SU-DHL-6 (cell line): ENCODE results near the gene TBC1D32.
"Not testable (repeated sequence)": the region's sequence is repeated elsewhere in the genome, so short reads cannot be mapped to it uniquely, and the experiment has no call there.

Source experiments
- H2AFZ ChIP-seq: fragments of 200-600 bp; sonication (generic); 2 replicates; pipeline ENCODE4 v1.6.1; 2014; ENCODE audit warnings: low read depth, mild to moderate bottlenecking, moderate library complexity, mixed read lengths, antibody characterized with exemption, low read length; ENCODE audit not compliant: severe bottlenecking
- H3F3A ChIP-seq: fragments of 200-600 bp; shearing (Covaris generic); 2 replicates; pipeline ENCODE4 v1.6.0; 2016; ENCODE audit warnings: antibody characterized with exemption, mild to moderate bottlenecking; ENCODE audit not compliant: insufficient read depth
- H3K27ac ChIP-seq: fragments of 200-600 bp; sonication (generic); 2 replicates; pipeline ENCODE4 v1.5.1; 2016; ENCODE audit warnings: low read depth, mild to moderate bottlenecking, low read length, moderate library complexity, mixed read lengths
- H3K27me3 ChIP-seq: fragments of 200-600 bp; sonication (generic), shearing (Covaris generic); 2 replicates; pipeline ENCODE4 v1.6.0; 2014; ENCODE audit warnings: mild to moderate bottlenecking, low read length
- H3K36me3 ChIP-seq: fragments of 200-600 bp; sonication (generic); 2 replicates; pipeline ENCODE4 v1.6.1; 2014; ENCODE audit warnings: mild to moderate bottlenecking, low read length, mixed read lengths
- H3K4me2 ChIP-seq: fragments of 300-600, 200-600 bp; shearing (Covaris generic), sonication (generic); 2 replicates; pipeline ENCODE4 v1.6.0; 2014; ENCODE audit warnings: low read length, low read depth, mild to moderate bottlenecking; ENCODE audit not compliant: poor library complexity, severe bottlenecking
- H3K4me3 ChIP-seq: fragments of 200-600 bp; sonication (generic); 2 replicates; pipeline ENCODE4 v1.5.1; 2014; ENCODE audit warnings: antibody characterized with exemption, low read length, mild to moderate bottlenecking, mixed read lengths; ENCODE audit not compliant: insufficient read depth, poor library complexity, severe bottlenecking
- H3K79me2 ChIP-seq: fragments of 200-600 bp; sonication (generic); 2 replicates; pipeline ENCODE4 v1.6.1; 2014; ENCODE audit warnings: mild to moderate bottlenecking, low read length, moderate library complexity; ENCODE audit not compliant: insufficient read depth
- H3K9ac ChIP-seq: fragments of 200-600 bp; sonication (generic); 2 replicates; pipeline ENCODE4 v1.7.0; 2014; ENCODE audit warnings: mild to moderate bottlenecking, low read length
- H3K9me2 ChIP-seq: fragments of 200-600 bp; sonication (generic); replicated peaks from 2 replicates; pipeline ENCODE4 v1.6.1; 2014; ENCODE audit warnings: low read length; ENCODE audit not compliant: insufficient read depth
- H3K9me3 ChIP-seq: fragments of 200-600 bp; sonication (generic); 2 replicates; pipeline ENCODE4 v1.6.1; 2014; ENCODE audit warnings: low read length, mixed read lengths; ENCODE audit not compliant: insufficient read depth
- H4K20me1 ChIP-seq: fragments of 200-600 bp; sonication (generic); 2 replicates; pipeline ENCODE4 v1.6.1; 2014; ENCODE audit warnings: low read depth, mild to moderate bottlenecking, antibody characterized with exemption, low read length, moderate library complexity, mixed read lengths
- EZH2phosphoT487 ChIP-seq: fragments of 200-600 bp; sonication (generic), shearing (Covaris generic); conservative IDR thresholded peaks from 2 replicates; pipeline ENCODE4 v1.6.1; 2018; ENCODE audit warnings: mild to moderate bottlenecking, antibody characterized with exemption, low read length, moderate library complexity, mixed read lengths
- TF ChIP-seq, protein P1 (sequence below): fragments of 200-600 bp; sonication (generic); IDR thresholded peaks from one replicate; pipeline ENCODE4 v1.5.1; 2017; ENCODE audit warnings: antibody characterized with exemption, mild to moderate bottlenecking, low read length, moderate library complexity; ENCODE audit not compliant: insufficient read depth, poor library complexity, severe bottlenecking

TBC1D32 gene

DNA sequence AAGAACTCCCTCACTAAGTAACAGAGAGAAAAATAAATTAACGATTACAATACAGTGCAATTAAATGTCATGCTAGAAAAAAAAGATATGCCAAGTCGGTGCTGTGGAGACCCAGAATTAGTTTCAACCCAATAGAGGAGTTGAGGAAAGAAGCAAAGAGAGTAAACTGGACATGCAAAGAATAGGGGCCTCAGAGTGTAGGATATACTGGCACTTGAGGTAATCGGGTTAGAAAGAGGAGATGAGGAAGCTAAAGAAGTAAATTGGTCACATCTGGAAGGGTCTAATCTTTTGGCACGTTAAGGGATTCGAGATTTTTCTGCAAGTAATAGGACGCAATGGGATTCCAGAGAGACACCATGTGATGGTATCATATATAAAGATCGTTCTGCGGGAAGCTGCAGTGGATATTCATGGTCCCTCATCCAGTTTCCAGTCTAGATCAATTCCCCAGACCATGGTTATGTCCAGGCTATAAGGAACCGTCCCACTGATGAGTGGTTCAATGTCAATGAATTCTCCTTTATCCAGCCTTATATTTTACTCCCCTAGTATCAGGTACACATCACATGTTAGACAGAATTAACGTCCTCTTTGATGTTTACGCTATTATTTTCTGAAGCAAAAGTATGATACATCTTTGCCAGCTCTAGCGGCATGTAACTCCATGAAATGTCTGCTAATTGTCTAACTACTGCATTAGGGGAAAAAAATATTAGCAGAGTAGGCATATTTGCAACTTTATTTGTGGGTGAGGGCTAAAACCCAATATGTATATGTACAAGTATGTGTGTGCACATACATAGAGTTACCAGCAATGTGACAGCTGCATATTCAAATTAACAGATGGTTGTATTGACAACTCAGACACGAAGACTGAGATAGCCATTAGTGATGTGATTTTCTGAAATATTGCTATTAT is 1.1 kb upstream of the TBC1D32 start:
- peak overlapping the region; percentile 99 for H2AFZ ChIP-seq
- no peaks in the 10 kb centered on the region for H3K27me3 ChIP-seq
- no peak for TF ChIP-seq EZH2phosphoT487
- TF ChIP-seq, protein P1, sequence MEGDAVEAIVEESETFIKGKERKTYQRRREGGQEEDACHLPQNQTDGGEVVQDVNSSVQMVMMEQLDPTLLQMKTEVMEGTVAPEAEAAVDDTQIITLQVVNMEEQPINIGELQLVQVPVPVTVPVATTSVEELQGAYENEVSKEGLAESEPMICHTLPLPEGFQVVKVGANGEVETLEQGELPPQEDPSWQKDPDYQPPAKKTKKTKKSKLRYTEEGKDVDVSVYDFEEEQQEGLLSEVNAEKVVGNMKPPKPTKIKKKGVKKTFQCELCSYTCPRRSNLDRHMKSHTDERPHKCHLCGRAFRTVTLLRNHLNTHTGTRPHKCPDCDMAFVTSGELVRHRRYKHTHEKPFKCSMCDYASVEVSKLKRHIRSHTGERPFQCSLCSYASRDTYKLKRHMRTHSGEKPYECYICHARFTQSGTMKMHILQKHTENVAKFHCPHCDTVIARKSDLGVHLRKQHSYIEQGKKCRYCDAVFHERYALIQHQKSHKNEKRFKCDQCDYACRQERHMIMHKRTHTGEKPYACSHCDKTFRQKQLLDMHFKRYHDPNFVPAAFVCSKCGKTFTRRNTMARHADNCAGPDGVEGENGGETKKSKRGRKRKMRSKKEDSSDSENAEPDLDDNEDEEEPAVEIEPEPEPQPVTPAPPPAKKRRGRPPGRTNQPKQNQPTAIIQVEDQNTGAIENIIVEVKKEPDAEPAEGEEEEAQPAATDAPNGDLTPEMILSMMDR, result no peak
- no peaks in the 10 kb centered on the region for H3K9me2 ChIP-seq
- peaks cover 8% of the 10 kb centered on the region; the same call in 1 of the 2 replicates for H3K79me2 ChIP-seq
- H3K9ac ChIP-seq, result peak overlapping the region; percentile 67
- H3K4me2 ChIP-seq, result peak overlapping the region; percentile 93
- no peaks in the 10 kb centered on the region for H3K9me3 ChIP-seq
- H3K27ac ChIP-seq, result no peak overlapping the region
- H4K20me1 ChIP-seq, result no peaks in the 10 kb centered on the region
- H3K4me3 ChIP-seq, result peak overlapping the region; percentile 73
- H3F3A ChIP-seq, result no peaks in the 10 kb centered on the region
- H3K36me3 ChIP-seq, result no peaks in the 10 kb centered on the region

GRCh38 chr6:121333694-121334093 is 586 bp downstream of the TBC1D32 start:
- Histone ChIP-seq H3K4me2 (peak overlapping the region; percentile 93), H2AFZ (peak overlapping the region; percentile 99), H3K4me3 (peak overlapping the region; percentile 73), H3K9ac (peak overlapping the region; percentile 67)
- not testable (repeated sequence) for H3K27me3 ChIP-seq, H4K20me1 ChIP-seq, H3K36me3 ChIP-seq, H3K27ac ChIP-seq, H3K9me2 ChIP-seq, H3K79me2 ChIP-seq, H3F3A ChIP-seq, H3K9me3 ChIP-seq

GRCh38 chr6:121333196-121333595 is 1.1 kb downstream of the TBC1D32 start:
- Histone ChIP-seq H3K9ac (no peak overlapping the region), H3K4me2 (peak overlapping the region; percentile 93)

More at GRCh38 chr6:121333196-121333595, 1.1 kb downstream of the TBC1D32 start:
- Histone ChIP-seq H4K20me1 (no peaks in the 10 kb centered on the region), H3K79me2 (peaks cover 8% of the 10 kb centered on the region; the same call in 1 of the 2 replicates), H3F3A (no peaks in the 10 kb centered on the region), H2AFZ (no peak overlapping the region), H3K4me3 (peak overlapping the region; percentile 33), H3K9me2 (no peaks in the 10 kb centered on the region), H3K27me3 (no peaks in the 10 kb centered on the region), H3K27ac (no peak overlapping the region), H3K36me3 (no peaks in the 10 kb centered on the region), H3K9me3 (no peaks in the 10 kb centered on the region)
- no peak for TF ChIP-seq EZH2phosphoT487
- TF ChIP-seq, protein P1, result no peak
